GM18498 (cell line): ENCODE measurements around the gene DCST2.
A peak's percentile ranks its signal among the peaks of the same experiment; 100 is the strongest.
"Not testable (repeated sequence)": the region's sequence is repeated elsewhere in the genome, so short reads cannot be mapped to it uniquely, and the experiment has no call there.

Experiments
- ATAC-seq: cut with Tn5 transposase; IDR thresholded peaks from one replicate; pipeline ENCODE4 v1.9.1; 2021; ENCODE audit warnings: mild to moderate bottlenecking, moderate library complexity; ENCODE audit not compliant: unreplicated experiment

Gene DCST2

DNA sequence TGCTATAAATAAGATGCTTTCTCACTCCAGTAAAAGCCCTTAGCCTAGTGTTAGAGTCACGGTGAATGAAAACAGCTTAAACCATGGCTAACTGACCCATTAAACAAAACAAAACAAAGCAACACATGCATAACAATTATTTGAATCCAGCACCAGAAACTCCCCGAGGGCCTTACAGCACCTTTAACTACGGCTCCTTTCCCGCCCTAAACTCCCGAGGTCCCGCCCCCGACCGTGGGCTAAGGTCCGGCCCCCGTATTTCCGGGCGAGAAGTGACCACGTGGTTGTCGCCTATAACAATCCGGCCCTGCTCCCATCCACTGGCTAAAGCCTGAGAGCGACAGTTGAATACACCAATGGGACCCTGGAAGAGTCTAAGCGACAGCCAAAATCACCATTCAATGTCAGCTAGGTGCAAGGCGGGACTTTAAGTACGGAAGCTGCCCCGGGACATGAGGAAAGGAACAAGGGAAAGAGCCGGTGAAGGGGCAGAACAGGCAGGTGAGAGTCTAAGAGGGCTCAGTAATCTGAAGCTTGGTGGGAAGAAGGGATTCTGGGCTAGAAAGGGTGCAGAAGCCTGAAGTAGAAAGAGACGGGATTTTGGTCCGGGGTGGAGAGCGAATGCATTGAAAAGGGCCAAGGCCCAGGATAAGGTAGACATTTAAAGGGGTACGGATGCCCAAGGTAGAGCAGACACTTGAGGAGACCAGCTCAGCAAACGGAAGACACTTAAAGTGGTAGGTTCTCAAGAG lies 50.5 kb downstream of the DCST2 start, which contains the start of gene FLAD1:
Gene FLAD1, plus strand, starts transcription at position 448 of the 752 bp plus-strand sequence. CDS start 351 bp downstream, outside the sequence.
- ATAC-seq: peak; percentile 97

- ATAC-seq: no peak
These were observed 51.2 kb downstream of the DCST2 start for GRCh38 chr1:154982341-154982740.

DNA sequence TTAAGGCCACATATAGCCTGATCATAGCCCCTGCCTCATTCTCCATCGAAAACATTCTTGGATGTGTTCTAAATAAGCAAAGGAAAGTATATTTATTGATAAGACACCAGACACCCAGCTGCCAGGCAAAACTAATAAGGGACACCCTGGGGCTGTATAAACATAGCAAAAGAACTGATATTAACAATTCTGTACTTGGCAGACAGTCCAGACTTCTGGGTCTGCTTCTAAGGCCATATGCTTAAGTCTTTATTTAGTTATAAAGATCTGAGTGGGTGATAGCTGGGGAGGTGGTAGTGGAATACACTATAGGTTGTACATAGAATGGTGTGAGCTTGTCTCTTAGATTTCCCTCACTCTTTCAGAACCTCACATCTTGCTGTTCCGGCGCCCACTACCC lies 55.2 kb downstream of the DCST2 start:
- no peak for ATAC-seq

DNA sequence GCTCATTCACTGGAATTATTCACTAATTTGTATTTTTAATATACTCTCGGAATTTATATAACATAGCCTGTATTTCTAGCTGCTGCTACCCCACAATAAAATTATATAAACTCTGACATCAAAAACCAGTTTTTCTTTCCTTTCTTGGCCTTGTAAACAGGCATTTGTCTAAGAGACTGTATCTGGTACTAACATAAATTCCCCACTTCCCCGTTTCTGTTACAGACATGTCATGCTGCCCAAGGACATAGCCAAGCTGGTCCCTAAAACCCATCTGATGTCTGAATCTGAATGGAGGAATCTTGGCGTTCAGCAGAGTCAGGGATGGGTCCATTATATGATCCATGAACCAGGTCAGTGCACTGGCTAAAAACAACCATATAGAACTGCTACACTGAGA lies 55.8 kb downstream of the DCST2 start:
- not testable (repeated sequence) for ATAC-seq

GRCh38 chr1:154975409-154976059 lies 58.0 kb downstream of the DCST2 start:
- no peak for ATAC-seq

GRCh38 chr1:154974808-154975408 lies 58.7 kb downstream of the DCST2 start:
- ATAC-seq: peak; percentile 49

DNA sequence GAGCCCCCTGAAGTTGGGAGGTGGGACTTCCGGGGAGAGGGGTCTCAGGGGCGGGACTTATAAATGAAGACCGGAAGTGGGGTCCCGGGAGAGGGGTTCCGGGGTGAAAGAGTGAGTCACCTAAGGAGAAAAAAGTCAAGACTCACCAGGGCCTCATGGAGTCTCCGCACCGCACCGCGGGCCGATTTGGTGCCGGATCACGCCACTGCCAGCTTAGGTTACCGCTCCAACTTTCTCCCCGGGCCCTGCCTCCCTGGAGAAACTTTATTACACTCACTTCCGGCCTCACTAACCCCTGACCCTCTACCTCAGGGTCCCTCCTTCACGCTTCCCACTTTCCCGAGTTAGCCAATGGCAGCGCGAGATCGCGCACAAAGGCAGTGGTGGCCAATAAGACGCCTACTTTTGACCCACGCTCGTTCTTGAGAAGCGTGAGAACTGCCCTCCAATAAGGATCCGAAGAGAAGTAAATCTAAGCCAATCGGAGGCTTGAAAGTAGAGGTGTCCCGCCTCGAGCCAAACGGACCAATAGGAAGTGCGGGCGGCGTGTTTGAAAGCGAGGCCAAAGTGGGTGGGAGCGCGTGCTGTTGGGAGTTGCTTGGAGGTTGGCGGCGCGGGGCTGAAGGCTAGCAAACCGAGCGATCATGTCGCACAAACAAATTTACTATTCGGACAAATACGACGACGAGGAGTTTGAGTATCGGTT lies 59.3 kb downstream of the DCST2 start, which contains the start of gene CKS1B:
Gene CKS1B, plus strand, starts transcription at position 580 of the 706 bp plus-strand sequence. Its CDS starts 65 bp downstream, at position 645.
- ATAC-seq: peak; percentile 76

DNA sequence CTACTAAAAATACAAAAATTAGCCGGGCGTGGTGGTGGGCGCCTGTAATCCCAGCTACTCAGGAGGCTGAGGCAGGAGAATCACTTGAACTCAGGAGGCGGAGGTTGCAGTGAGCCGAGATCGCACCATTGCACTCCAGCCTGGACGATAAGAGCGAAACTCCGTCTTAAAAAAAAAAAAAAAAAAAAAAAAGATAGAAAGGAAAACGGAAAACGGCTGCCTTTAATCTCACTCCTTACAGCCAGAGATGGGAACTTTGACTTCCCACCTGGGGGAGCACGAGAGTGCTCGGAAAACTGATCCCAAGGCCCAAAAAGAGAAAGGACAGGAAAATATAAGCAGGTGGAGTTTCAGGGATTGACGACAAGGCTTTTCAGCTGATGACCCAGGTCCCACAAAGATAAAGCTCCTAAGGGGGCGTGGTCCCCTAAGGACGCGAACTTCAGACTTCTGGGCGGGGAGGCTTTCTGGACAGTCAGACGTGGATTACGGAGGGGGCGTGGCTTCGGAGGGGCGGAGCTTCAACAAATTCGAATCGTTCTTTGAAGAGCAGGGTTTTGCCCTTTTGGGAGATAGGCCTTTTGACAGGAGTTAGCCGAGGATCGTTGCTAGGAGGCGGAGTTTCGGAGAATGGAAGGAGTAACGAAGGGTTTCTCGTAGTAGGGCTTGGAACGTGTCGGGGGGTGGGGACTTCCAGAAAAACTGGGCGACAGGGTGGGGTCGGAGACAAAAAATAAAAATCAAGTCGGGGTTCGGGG lies 60.1 kb downstream of the DCST2 start:
- peak; percentile 25 for ATAC-seq

DNA sequence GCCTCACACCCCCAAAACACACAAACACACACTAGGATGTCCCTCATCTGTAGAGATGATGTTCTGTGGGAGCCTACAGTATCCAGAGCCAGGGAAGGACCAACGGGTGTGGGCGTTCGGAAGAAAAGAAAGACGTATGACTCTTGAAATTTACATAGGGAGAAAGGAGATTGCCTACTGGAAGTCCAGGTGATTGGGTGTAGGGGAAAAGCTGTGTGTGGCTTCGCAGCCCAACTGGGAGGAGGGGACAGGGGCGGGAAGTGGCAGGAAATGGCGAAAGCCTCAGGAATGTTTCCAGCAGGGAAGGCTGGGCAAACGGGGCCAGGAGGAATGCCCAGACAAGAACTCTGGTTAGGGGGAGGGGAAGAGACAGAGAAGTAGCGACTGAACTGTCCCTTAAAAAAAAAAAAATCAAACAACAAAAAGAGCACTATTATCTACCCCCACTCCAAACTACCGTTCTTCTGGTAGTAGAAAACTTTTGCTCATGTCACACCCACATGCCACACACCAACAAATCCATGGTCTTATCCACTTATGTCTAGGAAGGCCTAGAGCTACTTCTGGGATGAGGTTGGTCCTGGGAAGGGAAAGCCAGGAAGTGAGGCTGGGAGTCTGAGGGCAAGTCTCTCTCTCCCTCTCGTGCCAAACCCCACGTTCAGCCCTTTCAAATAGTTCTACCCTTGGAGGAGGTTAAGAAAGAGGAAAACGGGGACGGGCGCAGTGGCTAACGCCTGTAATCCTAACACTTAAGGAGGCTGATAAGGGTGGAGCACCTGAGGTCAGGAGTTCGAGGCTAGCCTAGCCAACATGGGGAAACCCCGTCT lies 60.9 kb downstream of the DCST2 start:
- no peak for ATAC-seq

- no peak for ATAC-seq
These were observed 61.4 kb downstream of the DCST2 start for GRCh38 chr1:154972213-154972516.

DNA sequence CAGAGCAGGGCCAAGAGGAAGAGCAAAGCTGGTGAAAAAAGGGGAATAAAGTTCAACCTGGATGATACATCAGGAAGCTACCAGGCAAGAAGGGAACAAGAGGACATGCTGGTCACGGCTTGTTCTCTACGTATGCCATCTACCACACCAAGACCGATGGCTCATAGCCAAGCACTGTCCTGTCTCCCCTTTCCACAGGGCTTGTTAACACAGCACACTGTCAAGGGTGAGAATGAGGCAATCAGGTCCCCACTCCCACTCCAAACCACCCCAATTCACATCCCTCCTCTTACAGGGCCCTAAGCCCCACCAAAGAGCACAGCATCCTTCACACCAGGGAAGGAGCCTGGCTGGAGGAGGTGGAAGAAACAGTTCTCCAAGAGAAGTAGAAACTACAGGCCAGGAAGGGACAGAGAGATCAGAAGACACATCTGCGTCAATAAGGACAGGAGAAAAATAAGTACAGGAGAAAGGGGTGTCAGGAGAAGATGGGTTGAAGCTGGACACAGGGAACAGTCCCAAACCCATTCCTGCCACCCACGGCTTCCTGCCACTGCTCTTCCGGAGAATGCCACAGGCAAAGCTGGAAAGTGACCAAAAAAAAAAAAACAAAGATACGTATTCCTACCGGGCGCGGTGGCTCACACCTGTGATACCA lies 62.1 kb downstream of the DCST2 start:
- ATAC-seq: no peak

GRCh38 chr1:154970631-154971340 lies 62.8 kb downstream of the DCST2 start, which contains the start of gene SHC1:
TSS of gene SHC1 (minus strand) at chr1:154970747. CDS start at chr1:154970526, 221 bp downstream.
- no peak for ATAC-seq

DNA sequence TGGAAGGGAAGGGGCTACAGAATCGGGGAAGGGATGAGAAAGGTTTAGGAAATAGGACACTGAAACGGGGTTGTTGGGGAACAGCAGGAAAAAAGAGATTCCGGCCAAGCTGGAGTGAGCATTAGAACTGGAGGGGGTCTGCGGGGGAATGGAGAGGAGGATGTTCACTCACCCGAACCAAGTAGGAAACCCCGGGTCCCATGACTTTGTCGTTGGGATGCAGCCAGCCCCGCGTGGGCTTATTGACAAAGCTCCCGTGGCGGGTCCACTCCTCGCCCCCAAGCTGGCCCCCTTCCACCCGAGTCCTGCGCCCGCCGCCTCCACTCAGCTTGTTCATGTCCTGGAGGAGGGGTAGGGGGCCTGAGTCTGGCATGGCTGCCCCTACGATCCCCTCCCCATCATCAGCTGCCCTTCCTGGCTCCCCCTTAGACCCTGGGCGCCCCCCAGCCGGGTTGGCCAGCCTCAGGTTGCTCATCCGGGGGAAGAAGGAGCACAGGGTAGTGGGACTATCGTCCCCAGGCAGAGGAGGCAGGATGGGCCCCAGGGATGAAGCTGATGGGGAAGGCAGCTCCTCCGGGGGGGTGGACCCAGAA lies 63.6 kb downstream of the DCST2 start:
- ATAC-seq: no peak

- no peak for ATAC-seq
These were observed 64.3 kb downstream of the DCST2 start for GRCh38 chr1:154969246-154969645.

DNA sequence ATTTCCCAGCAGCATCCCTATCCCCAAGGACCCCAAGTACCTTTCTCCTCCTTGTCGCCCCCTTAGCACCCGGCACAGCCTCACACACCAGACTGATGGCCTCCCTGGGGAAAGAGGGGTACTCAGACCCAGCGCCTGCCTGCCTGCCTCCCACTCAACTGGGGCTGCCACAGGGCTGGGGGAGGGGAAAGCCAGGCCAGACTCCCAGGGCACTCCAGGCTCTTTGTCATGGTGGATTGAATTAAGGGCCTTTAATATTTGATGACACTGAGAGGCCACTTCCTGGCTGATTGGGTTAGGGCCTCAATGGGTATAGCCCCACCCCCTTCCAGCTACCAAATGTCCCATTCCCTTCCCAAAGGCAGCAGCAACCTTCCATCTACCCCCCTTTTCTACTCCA lies 64.8 kb downstream of the DCST2 start:
- no peak for ATAC-seq
